GM21619 (cell line): Measurements from ENCODE around the gene CARNS1.

Experiments
- ATAC-seq: cut with Tn5 transposase; IDR thresholded peaks from one replicate; pipeline ENCODE4 v1.9.1; 2021; ENCODE audit not compliant: unreplicated experiment

Gene CARNS1, protein sequence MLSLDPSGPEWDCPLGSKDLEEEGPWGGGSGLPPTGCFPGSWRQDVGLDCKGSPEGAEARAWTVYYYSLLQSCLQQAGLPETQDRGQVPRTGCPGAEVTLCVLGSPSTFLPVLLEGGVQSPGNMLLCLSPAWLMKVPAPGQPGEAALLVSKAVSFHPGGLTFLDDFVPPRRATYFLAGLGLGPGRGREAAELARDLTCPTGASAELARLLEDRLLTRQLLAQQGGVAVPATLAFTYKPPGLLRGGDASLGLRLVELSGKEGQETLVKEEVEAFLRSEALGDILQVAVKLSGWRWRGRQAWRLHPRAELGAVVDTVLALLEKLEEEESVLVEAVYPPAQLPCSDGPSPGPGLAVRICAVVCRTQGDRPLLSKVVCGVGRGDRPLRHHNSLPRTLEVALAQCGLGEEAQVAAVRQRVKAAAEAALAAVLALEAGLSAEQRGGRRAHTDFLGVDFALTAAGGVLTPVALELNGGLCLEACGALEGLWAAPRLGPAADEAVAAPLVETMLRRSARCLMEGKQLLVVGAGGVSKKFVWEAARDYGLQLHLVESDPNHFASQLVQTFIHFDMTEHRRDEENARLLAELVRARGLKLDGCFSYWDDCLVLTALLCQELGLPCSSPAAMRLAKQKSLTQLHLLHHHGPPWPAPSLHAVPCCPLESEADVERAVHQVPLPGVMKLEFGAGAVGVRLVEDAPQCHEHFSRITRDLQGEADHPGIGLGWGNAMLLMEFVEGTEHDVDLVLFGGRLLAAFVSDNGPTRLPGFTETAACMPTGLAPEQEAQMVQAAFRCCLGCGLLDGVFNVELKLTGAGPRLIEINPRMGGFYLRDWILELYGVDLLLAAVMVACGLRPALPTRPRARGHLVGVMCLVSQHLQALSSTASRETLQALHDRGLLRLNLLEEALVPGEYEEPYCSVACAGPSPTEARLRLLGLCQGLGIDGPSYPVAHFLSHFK

DNA sequence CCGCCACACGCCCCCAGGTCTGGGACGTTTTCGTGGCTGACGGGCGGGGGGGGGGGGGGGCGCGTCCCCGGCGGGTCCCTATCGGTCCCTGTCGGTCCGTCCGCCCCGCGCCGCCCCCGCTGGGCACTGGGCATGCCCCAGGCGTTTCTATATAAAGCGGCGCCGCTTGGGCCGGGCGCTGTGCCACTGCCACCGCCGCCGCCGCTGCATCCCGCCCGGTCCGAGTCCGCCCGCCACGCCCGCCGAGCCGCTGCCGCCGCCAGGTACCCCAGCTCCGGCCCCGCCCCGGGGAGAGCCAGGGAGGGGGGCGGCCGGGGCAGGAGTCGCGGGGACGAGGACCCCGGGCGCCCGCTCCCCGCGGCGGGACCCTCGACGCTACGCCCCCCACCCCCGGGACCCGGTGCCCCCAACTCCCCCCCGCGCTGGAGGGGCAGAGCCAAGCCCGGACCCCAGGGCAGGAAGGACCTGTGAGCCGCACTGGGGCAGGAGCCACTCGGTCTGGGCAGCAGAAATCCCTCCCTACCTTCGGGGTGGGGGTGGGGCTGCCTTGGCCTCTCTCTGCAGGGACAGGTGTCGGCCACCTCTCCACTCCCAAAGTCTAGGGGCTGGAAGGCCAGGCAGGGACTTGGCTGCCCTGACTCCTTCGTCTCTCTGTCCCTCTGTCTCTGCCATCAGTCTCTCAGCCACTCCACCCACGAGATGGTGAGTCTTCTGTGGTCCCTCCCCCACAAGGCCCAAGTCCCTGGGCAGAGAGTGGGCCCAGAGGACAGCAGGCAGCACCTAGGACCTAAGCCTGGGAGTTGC is at the start of gene CARNS1:
TSS of gene CARNS1 (plus strand) at position 178 of the 804 bp plus-strand sequence. CDS start at position 700, 522 bp downstream.
- no peak for ATAC-seq

DNA sequence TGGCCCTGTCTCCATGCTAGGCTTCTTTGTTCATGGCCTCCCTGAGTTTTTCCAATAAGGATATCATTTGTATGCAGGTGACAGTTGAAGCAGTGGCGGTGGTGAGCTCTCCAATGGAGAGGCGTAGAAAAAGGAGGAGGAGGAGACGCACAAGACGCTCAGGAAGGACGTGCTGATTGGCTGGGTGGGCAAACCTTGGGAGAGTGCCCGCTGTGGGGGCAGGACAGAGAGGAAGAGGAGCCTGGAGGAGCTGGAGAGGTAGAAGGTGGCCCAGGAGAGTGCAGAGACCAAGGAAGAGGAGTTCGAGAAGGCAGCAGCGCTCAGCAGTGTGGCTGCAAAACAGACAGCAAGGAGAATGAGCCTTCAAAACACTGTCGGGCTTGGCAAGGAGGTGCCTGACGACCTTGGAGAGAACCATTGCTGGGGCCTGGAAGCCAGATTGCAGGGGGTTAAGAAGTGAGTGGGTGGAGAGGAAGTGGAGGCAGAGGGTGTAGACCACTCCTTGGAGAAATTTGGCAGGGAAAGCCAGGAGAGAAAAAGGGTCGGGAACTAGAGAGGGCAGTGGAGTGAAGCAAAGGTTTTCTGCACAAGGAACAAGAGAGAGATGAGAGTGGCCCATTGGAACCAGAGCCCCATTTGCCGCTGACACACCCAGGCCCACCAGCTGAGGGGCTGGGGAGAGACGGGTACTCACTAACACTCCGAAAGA is 49.6 kb upstream of the CARNS1 start:
- no peak for ATAC-seq

DNA sequence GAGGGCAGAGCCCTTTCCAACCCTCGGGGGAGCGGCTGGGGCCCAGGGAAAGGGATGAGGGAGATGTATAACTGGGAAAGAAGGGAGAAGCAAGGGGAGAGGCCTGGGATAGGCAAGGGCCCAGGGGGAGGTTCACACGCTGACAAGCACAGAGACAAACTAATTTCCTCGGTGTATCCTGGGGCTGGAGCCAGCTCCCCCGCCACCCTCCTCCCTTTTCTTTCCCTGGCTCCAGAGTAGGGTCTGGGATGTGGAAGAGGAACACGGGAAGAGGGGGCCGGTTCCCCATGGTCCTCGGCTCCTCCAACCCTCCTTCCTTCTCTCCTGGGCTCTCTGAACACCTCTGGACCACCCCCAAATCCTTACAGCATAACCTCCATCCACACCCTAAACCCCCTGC is 48.9 kb upstream of the CARNS1 start:
- ATAC-seq: no peak

DNA sequence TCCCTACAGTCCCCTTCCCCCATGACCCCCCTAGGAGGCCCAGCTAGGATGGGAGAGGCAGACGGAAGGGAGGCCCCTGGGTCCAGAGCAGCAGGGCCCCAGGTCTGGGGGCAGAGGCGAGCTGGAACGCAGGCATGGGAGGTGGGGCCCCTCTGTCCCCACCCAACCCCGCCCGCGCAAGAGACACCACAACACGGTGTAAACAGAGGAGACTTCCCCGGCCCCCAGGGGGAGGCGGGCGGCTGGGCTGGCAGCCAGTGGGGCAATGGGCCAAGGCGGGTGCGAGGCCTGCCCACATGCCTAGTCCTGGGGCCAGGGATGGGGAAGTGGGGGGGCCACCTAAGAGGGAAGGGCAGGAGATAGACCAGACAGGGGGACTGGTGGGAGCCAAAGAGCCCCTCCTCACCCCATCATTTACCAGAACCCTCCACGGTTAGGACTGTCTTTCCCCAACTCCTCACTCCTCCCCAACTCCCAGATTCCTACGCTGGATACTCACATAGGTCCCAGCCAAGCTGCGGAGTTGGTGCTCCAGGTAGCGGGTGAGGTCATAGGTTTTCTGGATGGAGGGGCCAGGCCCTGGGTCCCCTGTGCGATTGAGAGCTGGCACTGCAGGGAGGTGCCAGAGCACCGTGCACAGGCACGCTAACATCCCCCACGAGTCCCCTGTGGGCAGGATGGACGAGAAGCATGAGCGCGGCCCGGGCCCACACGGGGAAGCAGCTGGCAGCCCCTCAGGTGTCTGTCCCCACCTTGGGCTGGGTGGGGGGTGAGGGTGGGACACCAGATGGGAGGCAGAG is 48.3 kb upstream of the CARNS1 start:
- no peak for ATAC-seq

DNA sequence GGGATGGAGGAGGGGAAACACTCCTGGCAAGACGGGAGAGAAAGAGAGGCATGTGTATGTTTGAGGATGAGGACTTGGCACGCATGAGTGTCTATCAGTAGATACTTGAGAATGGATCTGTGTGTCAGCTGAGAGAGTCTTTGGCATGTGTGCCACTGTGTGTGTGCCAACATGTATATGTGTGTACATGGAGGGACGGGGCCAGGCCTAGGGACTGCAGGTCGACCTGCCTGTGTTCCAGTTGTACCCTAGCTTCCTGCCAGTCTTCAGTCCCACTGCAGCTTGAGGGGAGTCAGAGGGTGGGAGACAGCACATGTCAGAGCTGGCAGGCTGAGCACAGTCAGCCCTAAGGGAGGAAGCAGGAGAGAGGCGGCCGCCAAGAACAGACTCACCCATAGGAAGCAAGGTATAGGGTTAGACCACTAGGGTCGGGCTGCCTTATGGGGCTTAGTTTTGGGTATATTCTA is 47.7 kb upstream of the CARNS1 start:
- no peak for ATAC-seq

DNA sequence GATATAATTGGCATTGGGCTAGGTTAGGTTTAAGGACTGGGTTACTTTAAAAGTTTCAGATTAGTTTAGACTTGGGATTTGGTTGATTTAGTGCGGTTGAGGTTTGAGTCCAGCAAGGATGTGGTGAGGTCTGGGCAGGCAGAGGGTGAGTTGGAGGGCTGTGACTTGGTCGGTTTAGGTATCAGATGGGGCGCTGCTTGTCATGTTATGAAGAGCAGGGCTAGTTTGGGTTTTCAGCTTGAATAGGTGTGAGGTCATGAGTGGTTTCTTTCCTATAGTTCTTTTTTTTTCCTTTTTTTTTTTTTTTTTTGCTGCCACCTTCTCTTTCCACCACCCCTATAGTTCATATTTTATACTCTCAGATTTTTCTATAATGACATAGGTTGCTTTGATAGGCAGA is 46.9 kb upstream of the CARNS1 start:
- ATAC-seq: no peak

DNA sequence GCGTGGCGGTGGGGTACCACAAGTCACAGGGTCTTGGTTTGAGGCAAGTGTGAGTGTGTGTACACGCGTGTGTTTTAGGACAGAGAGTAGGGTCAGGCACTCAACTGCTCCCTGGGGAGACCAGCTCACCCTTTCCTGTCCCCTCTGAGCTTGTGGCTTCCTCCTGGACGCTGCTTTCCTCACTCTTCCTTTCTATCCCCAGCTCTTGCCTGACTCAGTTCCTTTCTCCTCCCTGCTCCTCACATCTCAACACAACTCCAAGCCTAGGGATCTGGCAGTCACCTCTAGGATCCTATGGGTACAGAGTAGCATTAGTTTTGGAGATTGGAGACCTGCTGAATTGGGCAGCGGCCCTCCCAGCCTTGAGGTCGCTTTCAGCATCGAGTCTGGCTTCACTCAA is 46.2 kb upstream of the CARNS1 start:
- ATAC-seq: no peak

DNA sequence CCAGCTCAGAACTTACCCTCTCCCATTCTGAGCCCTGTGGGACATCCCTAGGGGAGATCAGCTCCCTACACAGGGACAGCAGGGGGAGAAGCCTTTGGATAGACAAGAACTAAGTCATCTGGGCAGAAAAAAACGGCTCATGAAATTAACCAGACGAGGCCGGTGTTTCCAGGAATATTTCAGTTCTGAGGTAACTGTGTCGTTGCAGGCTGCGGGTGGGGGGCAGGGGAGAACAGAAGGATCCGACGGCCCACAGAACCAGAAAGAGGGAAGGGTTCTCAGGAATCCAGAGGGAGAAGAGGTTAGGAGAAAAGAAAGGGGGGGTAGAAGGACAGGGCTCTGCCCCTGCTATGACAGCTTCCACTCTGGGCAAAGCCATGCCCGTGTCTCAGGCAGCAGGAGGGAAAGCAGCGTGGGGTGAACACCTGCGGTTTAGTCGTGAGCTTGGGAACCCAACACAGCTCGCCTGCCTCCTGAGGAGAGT is 45.6 kb upstream of the CARNS1 start:
- no peak for ATAC-seq

DNA sequence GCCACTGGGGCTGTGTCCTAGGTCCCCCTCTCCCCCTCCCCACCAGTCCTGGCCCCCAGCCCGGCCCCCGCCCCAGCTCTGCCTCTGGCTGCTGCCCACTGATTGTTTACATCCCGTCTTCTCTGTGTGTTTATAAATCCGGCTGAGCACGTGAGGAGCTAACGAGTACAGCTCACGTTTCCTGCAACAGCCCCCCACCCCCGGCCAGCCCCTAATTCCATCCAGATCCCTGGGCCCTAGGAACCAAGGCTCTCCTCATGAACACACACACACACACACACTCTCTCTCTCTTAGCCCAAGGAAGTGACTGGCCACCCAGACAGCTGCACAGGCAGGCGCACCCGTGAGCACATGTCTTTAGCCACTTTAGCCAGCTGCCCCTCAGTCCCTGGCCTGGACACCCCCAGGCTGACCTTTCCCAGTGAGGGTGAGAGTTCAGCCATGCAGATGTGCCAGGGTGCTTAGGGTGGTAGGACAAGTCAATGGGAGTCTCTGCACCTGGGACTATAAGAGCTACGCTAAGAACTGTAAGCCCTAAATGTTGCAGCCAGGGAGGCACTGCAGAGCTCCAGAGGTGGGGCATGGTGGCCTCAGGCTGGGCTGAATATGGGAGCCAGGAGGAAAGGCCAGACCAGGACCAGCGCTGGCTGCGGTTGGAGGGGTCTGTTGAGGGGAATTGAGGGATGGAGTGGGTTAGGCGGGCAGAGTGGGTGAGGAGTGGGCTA is 45.0 kb upstream of the CARNS1 start:
- ATAC-seq: no peak

DNA sequence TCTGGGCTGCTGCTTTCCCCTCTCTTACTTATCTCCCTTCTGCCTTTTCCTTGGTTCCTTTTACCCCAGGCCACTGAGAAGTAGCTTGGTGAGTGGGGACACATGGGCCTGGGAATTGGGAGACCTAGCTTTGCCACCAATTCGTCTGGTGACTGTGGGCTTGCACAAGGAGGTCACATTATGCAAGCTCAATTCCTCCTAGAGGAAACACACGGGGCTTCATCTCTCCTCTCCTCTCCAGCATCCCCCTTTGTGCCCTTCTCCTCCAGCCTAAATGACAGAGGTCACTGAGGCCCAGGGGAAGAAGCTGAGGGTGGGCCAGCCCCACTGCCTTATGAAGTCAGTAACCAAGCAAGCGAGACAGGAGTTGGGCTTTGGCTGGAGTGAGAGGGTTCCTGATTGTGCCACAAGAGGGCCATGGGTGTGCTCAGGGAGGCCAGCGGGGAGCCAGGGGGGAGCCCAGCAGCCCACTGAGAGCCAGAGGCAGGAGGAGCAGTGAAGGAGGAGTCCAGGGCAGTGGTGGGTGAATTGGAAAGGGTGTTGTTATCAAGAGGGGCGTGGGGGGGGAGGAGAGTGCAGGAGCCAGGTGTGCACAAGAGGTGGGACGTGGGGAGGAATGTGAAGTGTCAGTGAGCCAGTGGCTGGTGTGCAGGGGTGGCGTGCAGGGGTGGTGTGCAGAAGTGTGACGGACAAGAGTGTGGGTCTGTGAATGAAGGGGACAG is 44.1 kb upstream of the CARNS1 start:
- ATAC-seq: no peak

DNA sequence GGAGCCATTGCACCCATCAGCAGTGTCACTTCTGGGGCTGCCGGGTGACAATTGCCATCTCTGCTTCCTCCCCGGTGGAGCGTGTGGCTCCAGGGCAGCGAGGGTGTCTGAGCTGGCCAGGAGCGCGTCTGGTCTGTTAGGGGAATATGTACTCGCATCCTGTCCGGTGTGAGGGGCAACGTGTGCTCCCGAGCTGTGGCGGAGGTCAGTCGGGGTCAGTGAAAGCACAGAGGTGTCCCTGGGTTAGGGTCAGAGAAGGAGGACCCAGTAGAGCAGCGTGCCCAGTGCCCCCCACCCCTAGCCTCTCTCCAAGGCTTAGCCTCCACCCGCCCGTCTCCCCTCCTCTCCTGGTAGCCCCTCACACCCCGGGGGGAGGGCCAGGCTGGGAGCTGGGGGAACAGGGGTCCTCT is 43.6 kb upstream of the CARNS1 start:
- ATAC-seq: no peak

DNA sequence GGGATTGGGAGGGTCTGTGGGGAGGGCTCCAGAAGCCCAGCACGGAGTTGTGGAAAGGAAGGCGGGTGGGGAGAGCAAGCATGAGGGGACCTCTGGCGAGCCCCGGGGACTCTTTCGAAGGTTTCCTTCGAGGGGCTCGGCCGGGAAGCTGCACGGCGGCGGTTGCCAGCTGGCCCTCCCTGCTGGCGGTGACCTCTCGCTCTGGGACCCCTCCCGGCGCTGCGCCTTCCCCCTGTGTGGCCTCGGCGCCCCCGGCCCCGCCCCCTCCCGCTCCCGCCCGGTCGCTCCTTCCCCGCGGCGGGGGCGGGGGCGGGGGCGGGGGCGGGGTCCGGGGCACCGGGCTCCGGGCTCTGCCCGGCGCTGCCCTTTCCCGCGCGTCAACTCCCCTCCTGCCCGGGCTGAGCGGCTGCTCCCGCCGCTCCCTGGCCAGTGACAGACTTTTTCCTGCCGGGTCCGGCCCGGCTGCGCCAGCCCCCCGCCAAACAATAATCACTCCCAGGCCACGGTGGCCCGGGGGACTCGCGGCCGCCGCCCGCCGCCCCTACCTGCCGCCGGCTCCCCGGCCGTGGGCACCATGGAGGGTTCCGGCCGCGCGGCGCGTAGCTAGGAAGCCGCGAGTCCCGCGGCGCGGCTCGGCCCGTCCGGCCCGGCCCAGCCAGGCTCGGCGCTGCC is 43.0 kb upstream of the CARNS1 start:
- ATAC-seq: no peak

DNA sequence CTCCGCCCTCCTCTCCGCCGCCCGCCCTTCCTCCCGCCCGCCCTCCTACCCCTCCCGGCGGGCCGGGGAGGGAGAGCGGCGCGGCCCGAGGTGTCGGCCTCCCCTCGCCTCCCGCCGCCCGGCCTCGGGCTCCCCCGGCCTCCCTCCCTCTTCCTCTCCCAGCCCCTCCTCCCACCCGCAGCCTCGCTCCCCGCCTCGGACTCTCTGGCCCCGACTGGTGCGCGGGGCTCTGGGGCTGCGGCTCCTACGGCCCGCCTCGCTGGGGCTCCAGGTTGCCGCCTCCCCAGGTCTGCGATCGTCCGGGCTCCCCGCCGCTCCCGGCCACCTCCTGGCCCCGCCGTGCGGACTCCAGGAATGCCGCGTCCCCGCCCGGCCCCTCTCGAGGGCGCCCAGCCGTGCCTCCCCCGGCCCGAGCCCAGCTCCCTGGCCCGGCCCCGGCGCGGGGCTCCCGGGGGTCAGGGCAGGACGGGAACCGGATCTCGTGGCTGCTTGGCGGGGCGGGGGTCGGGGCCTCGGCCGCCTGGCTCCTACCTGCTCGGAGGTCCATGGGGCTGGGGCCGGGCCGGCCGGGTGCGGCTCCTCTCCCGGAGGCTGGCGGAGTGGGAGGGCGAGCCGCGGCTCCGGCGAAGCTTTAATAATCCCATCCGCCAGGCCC is 42.4 kb upstream of the CARNS1 start, which contains the start of gene CLCF1:
TSS of gene CLCF1 (minus strand) at position 606 of the 655 bp plus-strand sequence. CDS start at position 547, 59 bp downstream.
- ATAC-seq: no peak

DNA sequence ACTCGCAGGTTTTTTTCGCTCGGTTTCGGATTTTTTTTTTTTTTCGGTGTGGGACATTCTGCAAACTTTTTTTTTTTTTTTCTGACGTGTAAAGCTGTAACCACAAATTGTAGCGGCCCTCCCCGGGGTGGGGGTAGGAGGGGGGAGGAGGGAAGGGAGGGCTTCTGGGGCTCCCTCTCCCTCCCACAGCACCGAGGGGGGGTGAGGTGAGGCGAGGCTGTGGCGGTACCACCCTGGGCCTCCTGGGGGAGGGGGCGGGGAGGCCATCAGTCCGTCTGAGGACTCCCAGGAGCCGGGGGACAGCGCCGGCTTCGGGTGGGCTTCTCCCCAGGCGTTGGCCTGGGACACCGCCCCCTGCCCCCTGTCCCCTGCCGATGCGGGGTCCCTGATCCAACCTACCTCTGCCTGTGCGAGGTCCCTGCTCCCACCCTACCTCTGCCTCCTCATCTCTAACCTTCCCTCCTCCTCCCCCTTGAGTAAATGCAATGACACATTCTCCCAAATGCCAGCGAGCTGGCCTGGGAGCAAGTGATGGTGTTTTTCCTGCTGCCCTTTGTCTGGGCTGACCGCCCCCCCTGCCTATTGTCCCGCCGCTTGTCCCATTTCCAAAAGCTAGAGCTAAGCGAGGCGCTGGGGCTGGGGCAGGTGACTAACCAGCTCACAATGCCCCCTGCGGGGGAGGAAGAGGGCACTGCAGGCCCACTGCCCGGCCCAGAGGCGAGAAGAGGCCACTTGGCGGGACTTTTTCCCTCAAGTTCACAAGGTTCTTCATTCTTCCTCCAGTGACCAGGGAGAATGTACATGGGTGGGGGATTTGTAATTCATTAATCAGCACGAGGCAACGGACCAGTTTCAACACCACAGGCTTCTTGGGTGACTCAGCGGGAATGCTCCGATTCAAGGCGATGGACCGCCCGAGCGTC is 41.6 kb upstream of the CARNS1 start:
- ATAC-seq: no peak

DNA sequence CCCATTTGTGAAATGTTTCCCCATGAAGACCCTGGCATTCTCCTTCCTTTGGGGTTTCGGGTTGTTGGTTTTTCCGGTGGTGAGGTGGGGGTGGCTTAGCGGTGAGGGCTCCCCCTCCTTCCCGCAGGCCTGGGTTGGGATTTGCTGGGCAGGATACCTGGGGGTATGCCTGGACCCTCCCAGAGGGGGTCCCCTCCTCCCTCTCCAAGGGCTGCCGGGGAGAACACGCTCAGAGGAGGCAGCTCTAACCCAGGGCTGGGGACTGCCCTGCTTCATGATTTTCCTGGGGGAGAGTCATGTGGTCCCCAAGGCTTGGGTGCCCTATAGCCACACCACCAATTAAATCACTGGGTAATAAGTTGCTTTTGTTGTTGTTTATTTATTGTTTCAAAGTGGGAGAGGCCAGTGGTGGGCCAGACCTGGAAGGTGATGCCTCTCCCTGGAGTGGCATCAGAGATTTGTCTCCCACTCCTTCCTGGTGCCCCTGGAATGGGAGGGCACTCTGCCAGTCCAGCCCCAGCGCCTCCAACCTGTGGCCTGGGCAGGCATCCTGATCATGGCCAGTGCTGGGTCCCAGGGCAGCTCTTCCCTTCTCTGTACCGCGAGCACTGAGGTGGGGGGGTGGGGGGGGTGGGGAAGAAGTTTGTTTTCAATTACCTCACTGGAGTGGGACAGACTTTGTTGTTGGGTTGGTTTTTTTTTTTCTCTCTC is 40.8 kb upstream of the CARNS1 start:
- ATAC-seq: no peak
